Keratinocyte (primary cell): ENCODE results near the gene LRRC4.

Experiments used
- EZH2 ChIP-seq: IDR thresholded peaks from one replicate; pipeline ENCODE4 v1.6.1; 2012; ENCODE audit warnings: inconsistent platforms, mild to moderate bottlenecking, low read length, moderate library complexity
- TF ChIP-seq, protein P1 (sequence below), 3 experiments: IDR thresholded peaks in 1 of 3; conservative IDR thresholded peaks in 1 of 3; optimal IDR thresholded peaks in 1 of 3; 2 replicates in 2 of 3; 3 replicates in 1 of 3; pipeline versions ENCODE3 to v1.5.1; 2011; ENCODE audit warnings: low read length in 3 of 3, mild to moderate bottlenecking in 3 of 3, moderate library complexity in 2 of 3, control low read depth in 1 of 3, inconsistent platforms in 1 of 3; ENCODE audit not compliant: insufficient read depth in 2 of 3; ENCODE audit errors: extremely low read depth in 1 of 3

DNA sequence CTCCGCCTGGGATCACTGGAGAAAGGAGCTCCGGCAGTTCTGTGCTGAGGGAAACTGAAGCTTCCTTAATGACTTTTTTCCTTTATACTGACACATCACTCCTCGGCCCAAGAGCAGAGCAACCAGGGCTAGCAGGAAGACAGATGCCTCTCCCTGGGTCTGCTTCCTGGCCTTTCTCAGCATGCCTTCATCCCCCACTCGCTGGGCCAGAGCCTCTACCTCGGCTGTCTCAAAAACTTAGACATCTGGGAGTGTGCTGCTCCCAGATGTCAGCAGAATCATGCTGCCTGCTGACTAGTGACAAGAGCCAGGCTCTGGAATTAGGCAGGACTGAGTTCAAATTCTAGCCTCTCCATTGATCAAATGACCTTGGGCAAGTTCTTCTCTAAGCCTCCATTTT lies 24.4 kb upstream of the LRRC4 start:
- TF ChIP-seq, protein P1, sequence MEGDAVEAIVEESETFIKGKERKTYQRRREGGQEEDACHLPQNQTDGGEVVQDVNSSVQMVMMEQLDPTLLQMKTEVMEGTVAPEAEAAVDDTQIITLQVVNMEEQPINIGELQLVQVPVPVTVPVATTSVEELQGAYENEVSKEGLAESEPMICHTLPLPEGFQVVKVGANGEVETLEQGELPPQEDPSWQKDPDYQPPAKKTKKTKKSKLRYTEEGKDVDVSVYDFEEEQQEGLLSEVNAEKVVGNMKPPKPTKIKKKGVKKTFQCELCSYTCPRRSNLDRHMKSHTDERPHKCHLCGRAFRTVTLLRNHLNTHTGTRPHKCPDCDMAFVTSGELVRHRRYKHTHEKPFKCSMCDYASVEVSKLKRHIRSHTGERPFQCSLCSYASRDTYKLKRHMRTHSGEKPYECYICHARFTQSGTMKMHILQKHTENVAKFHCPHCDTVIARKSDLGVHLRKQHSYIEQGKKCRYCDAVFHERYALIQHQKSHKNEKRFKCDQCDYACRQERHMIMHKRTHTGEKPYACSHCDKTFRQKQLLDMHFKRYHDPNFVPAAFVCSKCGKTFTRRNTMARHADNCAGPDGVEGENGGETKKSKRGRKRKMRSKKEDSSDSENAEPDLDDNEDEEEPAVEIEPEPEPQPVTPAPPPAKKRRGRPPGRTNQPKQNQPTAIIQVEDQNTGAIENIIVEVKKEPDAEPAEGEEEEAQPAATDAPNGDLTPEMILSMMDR (optimal IDR thresholded peaks at IDR 0.05 in 1 of 3, IDR thresholded peaks at IDR 0.05 in 1 of 3, conservative IDR thresholded peaks at IDR 0.05 in 1 of 3; ENCODE audit: extremely low read depth in 1 of 3, insufficient read depth in 2 of 3, low read length in 3 of 3): no peak
- TF ChIP-seq EZH2: no peak
